AG09319 (cell line): ENCODE data around the gene S1PR4.
A peak's percentile ranks its signal among the peaks of the same experiment; 100 is the strongest.
"Not testable (repeated sequence)": the region's sequence is repeated elsewhere in the genome, so short reads cannot be mapped to it uniquely, and the experiment has no call there.

Experiments
- DNase-seq: peaks from one replicate; pipeline ENCODE4 v3.0.0-alpha.2; 2010; ENCODE audit warnings: low read depth; ENCODE audit errors: extremely low read depth
- TF ChIP-seq, protein P1 (sequence below): IDR thresholded peaks from 2 replicates; pipeline ENCODE4 v1.5.1; 2011; ENCODE audit warnings: low read depth, mild to moderate bottlenecking, inconsistent platforms, low read length, moderate library complexity

Gene S1PR4

DNA sequence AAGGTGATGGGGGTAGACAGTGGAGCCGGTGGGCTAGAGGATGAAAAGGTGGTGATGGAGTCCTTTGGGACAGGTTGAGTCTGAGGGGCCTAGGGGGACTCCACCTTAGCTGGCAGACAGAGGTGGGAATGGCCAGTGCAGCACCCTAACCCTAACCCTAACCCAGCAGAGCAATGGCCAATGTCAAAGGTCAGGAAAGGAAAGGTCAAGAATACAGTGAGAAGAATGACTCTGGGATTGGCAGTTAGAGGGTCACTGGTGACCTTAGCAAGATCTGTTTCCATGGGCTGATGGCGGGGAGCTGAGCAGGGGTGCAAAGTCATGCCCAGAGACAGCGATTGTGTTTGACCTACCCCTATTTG is 26.2 kb upstream of the S1PR4 start:
- DNase-seq: no peak
- TF ChIP-seq, protein P1, sequence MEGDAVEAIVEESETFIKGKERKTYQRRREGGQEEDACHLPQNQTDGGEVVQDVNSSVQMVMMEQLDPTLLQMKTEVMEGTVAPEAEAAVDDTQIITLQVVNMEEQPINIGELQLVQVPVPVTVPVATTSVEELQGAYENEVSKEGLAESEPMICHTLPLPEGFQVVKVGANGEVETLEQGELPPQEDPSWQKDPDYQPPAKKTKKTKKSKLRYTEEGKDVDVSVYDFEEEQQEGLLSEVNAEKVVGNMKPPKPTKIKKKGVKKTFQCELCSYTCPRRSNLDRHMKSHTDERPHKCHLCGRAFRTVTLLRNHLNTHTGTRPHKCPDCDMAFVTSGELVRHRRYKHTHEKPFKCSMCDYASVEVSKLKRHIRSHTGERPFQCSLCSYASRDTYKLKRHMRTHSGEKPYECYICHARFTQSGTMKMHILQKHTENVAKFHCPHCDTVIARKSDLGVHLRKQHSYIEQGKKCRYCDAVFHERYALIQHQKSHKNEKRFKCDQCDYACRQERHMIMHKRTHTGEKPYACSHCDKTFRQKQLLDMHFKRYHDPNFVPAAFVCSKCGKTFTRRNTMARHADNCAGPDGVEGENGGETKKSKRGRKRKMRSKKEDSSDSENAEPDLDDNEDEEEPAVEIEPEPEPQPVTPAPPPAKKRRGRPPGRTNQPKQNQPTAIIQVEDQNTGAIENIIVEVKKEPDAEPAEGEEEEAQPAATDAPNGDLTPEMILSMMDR: no peak

- DNase-seq: no peak
- TF ChIP-seq, protein P1: no peak
These were observed 25.0 kb upstream of the S1PR4 start for GRCh38 chr19:3153286-3154230.

DNA sequence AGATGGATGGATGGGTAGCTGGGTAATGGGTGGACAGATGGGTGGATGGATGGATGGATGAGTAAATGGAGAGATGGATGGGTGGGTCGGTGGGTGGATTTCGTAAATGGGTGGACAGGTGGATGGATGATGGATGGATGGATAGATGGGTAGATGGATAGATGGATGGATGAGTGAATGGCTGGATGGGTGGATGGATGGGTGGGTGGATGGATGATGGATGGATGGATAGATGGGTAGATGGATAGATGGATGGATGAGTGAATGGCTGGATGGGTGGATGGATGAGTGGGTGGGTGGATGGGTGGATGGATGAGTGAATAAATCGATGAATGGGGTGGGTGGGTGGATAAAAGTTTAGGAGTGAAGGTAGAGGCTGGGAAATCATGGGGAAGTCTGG is 24.1 kb upstream of the S1PR4 start:
- DNase-seq: not testable (repeated sequence)

GRCh38 chr19:3154957-3155736 is 23.4 kb upstream of the S1PR4 start:
- TF ChIP-seq, protein P1: no peak
- peak; percentile 96 for DNase-seq

DNA sequence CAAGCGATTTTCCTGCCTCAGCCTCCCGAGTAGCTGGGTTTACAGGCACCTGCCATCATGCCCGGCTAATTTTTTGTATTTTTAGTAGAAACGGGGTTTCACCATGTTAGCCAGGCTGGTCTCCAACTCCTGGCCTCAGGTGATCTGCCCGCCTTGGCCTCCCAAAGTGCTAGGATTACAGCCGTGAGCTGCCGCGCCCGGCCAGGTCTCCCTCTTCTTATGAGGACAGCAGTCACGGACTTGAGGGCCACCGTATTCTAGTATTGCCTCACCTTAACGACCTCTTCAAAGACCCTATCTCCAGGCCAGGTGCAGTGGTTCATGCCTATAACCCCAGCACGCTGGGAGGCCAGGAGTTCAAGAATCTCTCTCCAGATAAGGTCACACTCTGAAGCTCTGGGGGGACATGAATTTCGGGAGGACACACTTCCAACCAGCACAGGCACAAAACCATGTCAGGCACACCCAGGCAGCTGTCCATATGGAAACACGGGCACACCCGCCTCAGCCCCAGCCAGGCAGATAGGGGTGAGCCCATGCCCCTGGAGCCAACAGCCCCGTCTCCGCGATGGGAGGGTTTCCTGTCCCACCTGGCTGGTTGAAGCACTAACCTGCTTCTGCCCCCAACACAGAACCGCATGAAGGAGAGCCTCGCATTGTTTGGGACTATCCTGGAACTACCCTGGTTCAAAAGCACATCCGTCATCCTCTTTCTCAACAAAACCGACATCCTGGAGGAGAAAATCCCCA is 21.3 kb upstream of the S1PR4 start:
- no peak for DNase-seq
- TF ChIP-seq, protein P1: no peak

- no peak for DNase-seq
- TF ChIP-seq, protein P1: no peak
These were observed 19.0 kb upstream of the S1PR4 start for GRCh38 chr19:3159565-3159964.

GRCh38 chr19:3160219-3160618 is 18.4 kb upstream of the S1PR4 start:
- no peak for DNase-seq
- TF ChIP-seq, protein P1: no peak
